Measurements from ENCODE around the gene TMEM62. TPM values are rescaled to one million over a fixed set of nuclear protein-coding genes. Genes with fewer than 3 reads are reported as not detected.

Gene TMEM62
- total and polyA plus RNA-seq, 2 of the 8 experiments (the other 6 are each of a cell fraction or from before 2014, with no cell fraction given) = 2.0 to 4.0 TPM

DNA sequence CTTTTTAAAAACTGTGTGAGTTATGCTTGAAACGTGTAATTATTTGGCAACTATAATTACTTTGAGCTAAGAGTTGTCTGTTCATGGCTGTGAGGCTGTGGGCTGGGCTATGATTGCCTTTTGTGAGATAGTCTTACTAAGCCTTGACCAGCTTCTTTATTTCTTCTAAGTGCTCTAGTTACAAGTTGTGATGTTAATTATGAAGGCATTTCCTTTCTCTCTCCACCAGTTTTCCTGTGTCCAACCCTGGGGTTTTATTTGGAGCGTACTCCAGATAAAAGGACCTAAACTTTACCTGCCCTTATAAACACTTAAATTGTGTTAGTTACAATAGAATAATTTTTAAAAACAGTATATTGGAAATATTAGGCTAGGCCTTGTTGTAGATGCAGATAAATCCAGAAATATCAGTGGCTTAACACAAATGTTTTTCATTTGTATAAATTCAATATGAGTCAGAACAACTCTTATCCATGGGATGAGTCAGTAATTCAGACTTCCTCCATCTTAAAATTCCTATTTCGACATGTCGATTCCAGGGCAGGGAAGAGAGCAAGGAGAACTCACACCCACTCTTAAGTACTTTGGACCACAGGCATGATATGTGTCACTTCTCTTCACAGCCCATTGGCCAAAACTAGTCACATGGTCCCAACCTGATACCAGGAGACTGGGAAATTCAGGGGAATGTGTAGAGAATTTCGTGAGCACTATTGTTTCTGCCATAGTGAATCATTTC, 17.0 kb downstream of the TMEM62 start:
- Histone ChIP-seq H3K14ac (ENCODE audit: insufficient read length) (no peak overlapping the region), H3K4me3 (ENCODE audit: extremely low read depth in 1 of 4, insufficient read depth in 2 of 4, low read depth in 3 of 4, low read length in 4 of 4) (no peak overlapping the region), H3K23me2 (ENCODE audit: low read depth, low read length) (no peaks in the 10 kb centered on the region), H3K18ac (ENCODE audit: extremely low read depth, low read length) (no peak overlapping the region), H3K4me1 (replicated peaks in 1 of 4; ENCODE audit: control insufficient read depth in 3 of 4, insufficient read depth in 4 of 4, low read length in 3 of 4) (no peaks in the 10 kb centered on the region), H2AFZ (ENCODE audit: low read length) (no peak overlapping the region), H2BK15ac (ENCODE audit: low read length) (no peak overlapping the region), H3K4me2 (ENCODE audit: insufficient read depth in 1 of 2, low read depth in 2 of 2, low read length in 2 of 2) (no peak overlapping the region), H3K4ac (replicated peaks; ENCODE audit: insufficient read length, low read depth, low read length) (no peak overlapping the region), H3K27ac (ENCODE audit: low read depth, low read length) (no peak overlapping the region), H2BK12ac (ENCODE audit: low read depth, low read length) (no peak overlapping the region), H3K79me2 (ENCODE audit: control insufficient read depth in 1 of 2, insufficient read depth in 2 of 2, low read length in 2 of 2) (no peaks in the 10 kb centered on the region), H3K56ac (replicated peaks; ENCODE audit: insufficient read length, low read depth, low read length) (no peak overlapping the region), H3K9ac (replicated peaks in 1 of 4; ENCODE audit: extremely low read depth in 1 of 4, low read depth in 3 of 4, low read length in 3 of 4) (no peak overlapping the region), H4K8ac (ENCODE audit: extremely low read depth, insufficient read depth, low read length) (no peak overlapping the region), H4K5ac (ENCODE audit: insufficient read length, low read depth, low read length) (no peak overlapping the region), H4K20me1 (replicated peaks in 1 of 2; ENCODE audit: control insufficient read depth in 1 of 2, insufficient read depth in 2 of 2, low read length in 2 of 2) (no peaks in the 10 kb centered on the region), H3K9me3 (ENCODE audit: insufficient read depth in 2 of 2, low read depth in 1 of 2, low read length in 1 of 2) (no peaks in the 10 kb centered on the region), H2BK5ac (ENCODE audit: low read depth, low read length) (no peak overlapping the region), H3K23ac (ENCODE audit: insufficient read length) (no peak overlapping the region), H2AK5ac (ENCODE audit: low read depth, low read length) (no peak overlapping the region), H3K79me1 (ENCODE audit: low read depth, low read length) (no peaks in the 10 kb centered on the region), H2BK20ac (ENCODE audit: low read length) (no peak overlapping the region), H3K27me3 (replicated peaks in 1 of 4; ENCODE audit: control insufficient read depth in 3 of 4, extremely low read depth in 1 of 4, insufficient read depth in 3 of 4, low read length in 3 of 4) (no peaks in the 10 kb centered on the region), H2BK120ac (replicated peaks; ENCODE audit: low read depth, low read length) (no peak overlapping the region), H4K91ac (replicated peaks; ENCODE audit: insufficient read length, low read length) (no peak overlapping the region), H3K36me3 (ENCODE audit: control insufficient read depth in 2 of 4, insufficient read depth in 4 of 4, low read length in 3 of 4) (no peaks in the 10 kb centered on the region)
- WGBS, 2 experiments (ENCODE audit: extremely low coverage in 1 of 2, insufficient coverage in 1 of 2, insufficient read length in 1 of 2, insufficient replicate concordance in 2 of 2, low coverage in 1 of 2, low lambda C conversion rate in 2 of 2, missing lambda C conversion rate in 1 of 2) = 89% methylated on average over 5 of the region's 5 CpGs; no CpG with 5 or more reads in 1 of the 2 experiments
- ChIA-PET CTCF (ENCODE audit: partially characterized antibody) (no interaction called here), POLR2A (ENCODE audit: partially characterized antibody) (no interaction called here)
- no peak for TF ChIP-seq CTCF (IDR thresholded peaks at IDR 0.05; ENCODE audit: control extremely low read depth in 1 of 3, insufficient read depth in 1 of 3, low read depth in 1 of 3, low read length in 3 of 3)
- no peak for TF ChIP-seq EGR1 (IDR thresholded peaks at IDR 0.05; ENCODE audit: borderline replicate concordance, low read depth, low read length)
- DNase-seq (ENCODE audit: low read depth in 1 of 2, low spot score in 2 of 2) = no peak
- no peak for FAIRE-seq
